ENCODE results near the gene TCERG1L. TPM values are rescaled to one million over a fixed set of nuclear protein-coding genes. Genes with fewer than 3 reads are reported as not detected.
A peak's percentile ranks its signal among the peaks of the same experiment; 100 is the strongest.

Gene TCERG1L
- total and polyA plus RNA-seq, 3 experiments from 2014 or later, result 0.07 to 0.93 (median 0.68) TPM

- H3K4me1 Mint-ChIP-seq, result no peaks in the 10 kb centered on the region
- H3K9me3 Mint-ChIP-seq, result peaks cover 0 to 3% (median 0%) of the 10 kb centered on the region in 5 donors
- no peak for DNase-seq
- H3K36me3 ChIP-seq (ENCODE audit: insufficient read depth, low read length), result no peaks in the 10 kb centered on the region
- H3K4me3 Mint-ChIP-seq, result no peak overlapping the region
- H3K27ac Mint-ChIP-seq, result no peak overlapping the region
- H3K4me1 ChIP-seq (ENCODE audit: insufficient read depth, low read length), result no peaks in the 10 kb centered on the region
- peaks cover 0 to 2% of the 10 kb centered on the region in 2 donors for H3K27me3 Mint-ChIP-seq
- H3K9me3 ChIP-seq (ENCODE audit: low read length), result no peaks in the 10 kb centered on the region
- H3K27ac ChIP-seq (ENCODE audit: low read depth, low read length), result no peak overlapping the region
- CTCF ChIA-PET, result interaction anchor here (1.2 kb wide), 1 partner anchor 10 kb away, joined by 3 read pairs; no protein-coding TSS in a partner anchor
- H3K27me3 ChIP-seq (ENCODE audit: insufficient read depth, low read length, poor library complexity, severe bottlenecking), result no peaks in the 10 kb centered on the region
- POLR2A ChIA-PET, result no interaction called here
- H3K4me3 ChIP-seq (ENCODE audit: low read length), result no peak overlapping the region
- no peaks in the 10 kb centered on the region for H3K36me3 Mint-ChIP-seq
Measured at GRCh38 chr10:131074682-131075081, 236.8 kb downstream of the TCERG1L start.

GRCh38 chr10:131073469-131074035 lies 238.0 kb downstream of the TCERG1L start:
- CTCF ChIA-PET, result interaction anchor here (1.2 kb wide), 1 partner anchor 8 kb away, joined by 3 read pairs; no protein-coding TSS in a partner anchor
- Histone ChIP-seq H3K27ac (ENCODE audit: low read depth, low read length) (no peak overlapping the region), H3K27me3 (ENCODE audit: insufficient read depth, low read length, poor library complexity, severe bottlenecking) (no peaks in the 10 kb centered on the region), H3K4me1 (ENCODE audit: insufficient read depth, low read length) (no peaks in the 10 kb centered on the region), H3K36me3 (ENCODE audit: insufficient read depth, low read length) (no peaks in the 10 kb centered on the region), H3K9me3 (ENCODE audit: low read length) (no peaks in the 10 kb centered on the region), H3K4me3 (ENCODE audit: low read length) (no peak overlapping the region)
- H3K4me3 Mint-ChIP-seq, result no peak overlapping the region
- no peaks in the 10 kb centered on the region for H3K36me3 Mint-ChIP-seq
- POLR2A ChIA-PET, result no interaction called here
- peaks cover 0 to 3% (median 0%) of the 10 kb centered on the region in 5 donors for H3K9me3 Mint-ChIP-seq
- peaks cover 0 to 2% of the 10 kb centered on the region in 2 donors for H3K27me3 Mint-ChIP-seq
- no peaks in the 10 kb centered on the region for H3K4me1 Mint-ChIP-seq
- DNase-seq, result no peak
- H3K27ac Mint-ChIP-seq, result no peak overlapping the region

- Mint-ChIP-seq H3K27ac (no peak overlapping the region), H3K36me3 (no peaks in the 10 kb centered on the region), H3K9me3 (peaks cover 0 to 3% (median 0%) of the 10 kb centered on the region in 5 donors), H3K4me1 (no peaks in the 10 kb centered on the region), H3K4me3 (no peak overlapping the region), H3K27me3 (peaks cover 0 to 2% of the 10 kb centered on the region in 2 donors)
- POLR2A ChIA-PET, result no interaction called here
- CTCF ChIA-PET, result no interaction called here
- H3K9me3 ChIP-seq (ENCODE audit: low read length), result no peaks in the 10 kb centered on the region
- H3K27me3 ChIP-seq (ENCODE audit: insufficient read depth, low read length, poor library complexity, severe bottlenecking), result no peaks in the 10 kb centered on the region
- H3K4me3 ChIP-seq (ENCODE audit: low read length), result no peak overlapping the region
- H3K27ac ChIP-seq (ENCODE audit: low read depth, low read length), result no peak overlapping the region
- no peak for DNase-seq
- H3K36me3 ChIP-seq (ENCODE audit: insufficient read depth, low read length), result no peaks in the 10 kb centered on the region
- H3K4me1 ChIP-seq (ENCODE audit: insufficient read depth, low read length), result no peaks in the 10 kb centered on the region
Measured at GRCh38 chr10:131072651-131073468, 238.7 kb downstream of the TCERG1L start.

GRCh38 chr10:131071721-131072120 lies 239.8 kb downstream of the TCERG1L start:
- CTCF ChIA-PET, result no interaction called here
- Histone ChIP-seq H3K4me1 (ENCODE audit: insufficient read depth, low read length) (no peaks in the 10 kb centered on the region), H3K27ac (ENCODE audit: low read depth, low read length) (no peak overlapping the region), H3K4me3 (ENCODE audit: low read length) (no peak overlapping the region), H3K9me3 (ENCODE audit: low read length) (no peaks in the 10 kb centered on the region), H3K27me3 (ENCODE audit: insufficient read depth, low read length, poor library complexity, severe bottlenecking) (no peaks in the 10 kb centered on the region), H3K36me3 (ENCODE audit: insufficient read depth, low read length) (no peaks in the 10 kb centered on the region)
- no peak for DNase-seq
- Mint-ChIP-seq H3K27ac (no peak overlapping the region), H3K27me3 (peaks cover 0 to 2% of the 10 kb centered on the region in 2 donors), H3K9me3 (peaks cover 0 to 3% (median 0%) of the 10 kb centered on the region in 5 donors), H3K4me3 (no peak overlapping the region), H3K4me1 (no peaks in the 10 kb centered on the region), H3K36me3 (no peaks in the 10 kb centered on the region)
- POLR2A ChIA-PET, result no interaction called here

- POLR2A ChIA-PET, result no interaction called here
- Mint-ChIP-seq H3K27me3 (no peaks in the 10 kb centered on the region), H3K36me3 (no peaks in the 10 kb centered on the region), H3K27ac (no peak overlapping the region), H3K4me3 (no peak overlapping the region), H3K9me3 (peaks cover 0 to 3% (median 0%) of the 10 kb centered on the region in 5 donors), H3K4me1 (no peaks in the 10 kb centered on the region)
- Histone ChIP-seq H3K4me1 (ENCODE audit: insufficient read depth, low read length) (no peaks in the 10 kb centered on the region), H3K4me3 (ENCODE audit: low read length) (no peak overlapping the region), H3K9me3 (ENCODE audit: low read length) (no peaks in the 10 kb centered on the region), H3K27ac (ENCODE audit: low read depth, low read length) (no peak overlapping the region), H3K36me3 (ENCODE audit: insufficient read depth, low read length) (no peaks in the 10 kb centered on the region), H3K27me3 (ENCODE audit: insufficient read depth, low read length, poor library complexity, severe bottlenecking) (no peaks in the 10 kb centered on the region)
- peak in 1 of 5 donors; percentile 32 for DNase-seq
- CTCF ChIA-PET, result no interaction called here
Measured at GRCh38 chr10:131070856-131071255, 240.7 kb downstream of the TCERG1L start.

- ChIA-PET CTCF (no interaction called here), POLR2A (no interaction called here)
- no peak overlapping the region for H3K4me3 ChIP-seq (ENCODE audit: low read length)
- DNase-seq, result no peak
- Mint-ChIP-seq H3K4me3 (no peak overlapping the region), H3K4me1 (no peaks in the 10 kb centered on the region), H3K9me3 (peaks cover 0 to 1% (median 0%) of the 10 kb centered on the region in 5 donors), H3K36me3 (no peaks in the 10 kb centered on the region), H3K27me3 (no peaks in the 10 kb centered on the region), H3K27ac (no peak overlapping the region)
- H3K9me3 ChIP-seq (ENCODE audit: low read length), result no peaks in the 10 kb centered on the region
- no peaks in the 10 kb centered on the region for H3K27me3 ChIP-seq (ENCODE audit: insufficient read depth, low read length, poor library complexity, severe bottlenecking)
- H3K4me1 ChIP-seq (ENCODE audit: insufficient read depth, low read length), result no peaks in the 10 kb centered on the region
- H3K36me3 ChIP-seq (ENCODE audit: insufficient read depth, low read length), result no peaks in the 10 kb centered on the region
- H3K27ac ChIP-seq (ENCODE audit: low read depth, low read length), result no peak overlapping the region
Measured at GRCh38 chr10:131068760-131069159, 242.8 kb downstream of the TCERG1L start.

GRCh38 chr10:131068311-131068710 lies 243.2 kb downstream of the TCERG1L start:
- no peaks in the 10 kb centered on the region for H3K27me3 Mint-ChIP-seq

GRCh38 chr10:131067690-131068089 lies 243.8 kb downstream of the TCERG1L start:
- Histone ChIP-seq H3K4me3 (ENCODE audit: low read length) (no peak overlapping the region), H3K4me1 (ENCODE audit: insufficient read depth, low read length) (no peaks in the 10 kb centered on the region), H3K36me3 (ENCODE audit: insufficient read depth, low read length) (no peaks in the 10 kb centered on the region), H3K27me3 (ENCODE audit: insufficient read depth, low read length, poor library complexity, severe bottlenecking) (no peaks in the 10 kb centered on the region), H3K9me3 (ENCODE audit: low read length) (no peaks in the 10 kb centered on the region), H3K27ac (ENCODE audit: low read depth, low read length) (no peak overlapping the region)
- Mint-ChIP-seq H3K4me1 (no peaks in the 10 kb centered on the region), H3K4me3 (no peak overlapping the region), H3K9me3 (peaks cover 0 to 1% (median 0%) of the 10 kb centered on the region in 5 donors), H3K27ac (no peak overlapping the region), H3K36me3 (no peaks in the 10 kb centered on the region), H3K27me3 (no peaks in the 10 kb centered on the region)
- ChIA-PET CTCF (no interaction called here), POLR2A (no interaction called here)
- no peak for DNase-seq

More at GRCh38 chr10:131068311-131068710, 243.2 kb downstream of the TCERG1L start:
- Mint-ChIP-seq H3K36me3 (no peaks in the 10 kb centered on the region), H3K4me3 (no peak overlapping the region), H3K4me1 (no peaks in the 10 kb centered on the region), H3K27ac (no peak overlapping the region), H3K9me3 (peaks cover 0 to 1% (median 0%) of the 10 kb centered on the region in 5 donors)
- no peak for DNase-seq
- no peaks in the 10 kb centered on the region for H3K9me3 ChIP-seq (ENCODE audit: low read length)
- CTCF ChIA-PET, result no interaction called here
- no peak overlapping the region for H3K4me3 ChIP-seq (ENCODE audit: low read length)
- H3K27ac ChIP-seq (ENCODE audit: low read depth, low read length), result no peak overlapping the region
- no peaks in the 10 kb centered on the region for H3K36me3 ChIP-seq (ENCODE audit: insufficient read depth, low read length)
- H3K4me1 ChIP-seq (ENCODE audit: insufficient read depth, low read length), result no peaks in the 10 kb centered on the region
- H3K27me3 ChIP-seq (ENCODE audit: insufficient read depth, low read length, poor library complexity, severe bottlenecking), result no peaks in the 10 kb centered on the region
- POLR2A ChIA-PET, result no interaction called here
